ENCODE results near the gene NAALADL1.
"Not testable (repeated sequence)": the region's sequence is repeated elsewhere in the genome, so short reads cannot be mapped to it uniquely, and the experiment has no call there.

NAALADL1 gene

DNA sequence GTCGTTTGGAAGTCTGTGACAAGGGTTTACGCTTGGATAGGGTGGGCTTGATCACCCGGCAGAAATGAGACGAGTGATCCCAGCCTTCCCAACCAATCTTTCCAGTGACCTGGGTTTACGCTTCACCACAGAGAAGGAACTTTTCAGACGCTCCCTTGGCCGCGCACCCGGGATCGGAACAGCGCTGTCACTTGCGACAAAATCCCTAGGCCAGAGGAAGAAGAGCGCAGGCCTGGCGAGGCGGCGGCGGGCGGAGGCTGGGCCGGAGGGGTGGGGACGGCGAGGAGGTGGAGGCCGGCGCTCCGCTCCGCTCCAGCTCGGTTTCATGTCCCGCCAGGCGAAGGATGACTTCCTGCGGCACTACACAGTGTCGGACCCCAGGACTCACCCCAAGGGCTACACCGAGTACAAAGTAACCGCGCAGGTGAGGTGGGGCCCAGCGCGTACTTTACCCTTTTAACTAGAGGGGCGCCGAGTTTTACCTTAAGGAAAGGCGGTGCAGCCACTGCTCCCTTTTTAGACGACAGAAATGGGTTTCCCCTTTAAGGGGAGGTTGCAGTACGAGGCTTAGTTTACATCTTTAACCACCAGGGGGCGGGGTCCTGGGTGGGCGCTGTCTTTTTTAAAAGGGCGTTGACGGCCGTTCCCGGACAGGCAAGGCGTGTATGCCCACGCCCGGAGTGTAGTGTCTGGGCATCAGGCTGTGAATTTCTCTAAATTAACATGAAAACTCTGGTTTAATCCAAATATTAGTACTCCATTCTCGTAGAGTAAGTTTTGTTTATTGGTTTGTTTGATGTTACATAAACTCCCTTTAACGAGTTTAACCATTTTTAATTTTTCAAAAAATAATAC lies 30.9 kb downstream of the NAALADL1 start, which contains the start of gene SNX15:
TSS of gene SNX15 (plus strand) at position 227 of the 855 bp plus-strand sequence. CDS start at position 326, 99 bp downstream.
- peak; percentile 97 for DNase-seq (ENCODE audit: low read depth)
- peak within 1 kb of the TSS; percentile 85 for H3K4me3 ChIP-seq (ENCODE audit: low read length)
- TF ChIP-seq, protein P1, sequence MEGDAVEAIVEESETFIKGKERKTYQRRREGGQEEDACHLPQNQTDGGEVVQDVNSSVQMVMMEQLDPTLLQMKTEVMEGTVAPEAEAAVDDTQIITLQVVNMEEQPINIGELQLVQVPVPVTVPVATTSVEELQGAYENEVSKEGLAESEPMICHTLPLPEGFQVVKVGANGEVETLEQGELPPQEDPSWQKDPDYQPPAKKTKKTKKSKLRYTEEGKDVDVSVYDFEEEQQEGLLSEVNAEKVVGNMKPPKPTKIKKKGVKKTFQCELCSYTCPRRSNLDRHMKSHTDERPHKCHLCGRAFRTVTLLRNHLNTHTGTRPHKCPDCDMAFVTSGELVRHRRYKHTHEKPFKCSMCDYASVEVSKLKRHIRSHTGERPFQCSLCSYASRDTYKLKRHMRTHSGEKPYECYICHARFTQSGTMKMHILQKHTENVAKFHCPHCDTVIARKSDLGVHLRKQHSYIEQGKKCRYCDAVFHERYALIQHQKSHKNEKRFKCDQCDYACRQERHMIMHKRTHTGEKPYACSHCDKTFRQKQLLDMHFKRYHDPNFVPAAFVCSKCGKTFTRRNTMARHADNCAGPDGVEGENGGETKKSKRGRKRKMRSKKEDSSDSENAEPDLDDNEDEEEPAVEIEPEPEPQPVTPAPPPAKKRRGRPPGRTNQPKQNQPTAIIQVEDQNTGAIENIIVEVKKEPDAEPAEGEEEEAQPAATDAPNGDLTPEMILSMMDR (conservative IDR thresholded peaks at IDR 0.05; ENCODE audit: low read length): peak; percentile 66

DNA sequence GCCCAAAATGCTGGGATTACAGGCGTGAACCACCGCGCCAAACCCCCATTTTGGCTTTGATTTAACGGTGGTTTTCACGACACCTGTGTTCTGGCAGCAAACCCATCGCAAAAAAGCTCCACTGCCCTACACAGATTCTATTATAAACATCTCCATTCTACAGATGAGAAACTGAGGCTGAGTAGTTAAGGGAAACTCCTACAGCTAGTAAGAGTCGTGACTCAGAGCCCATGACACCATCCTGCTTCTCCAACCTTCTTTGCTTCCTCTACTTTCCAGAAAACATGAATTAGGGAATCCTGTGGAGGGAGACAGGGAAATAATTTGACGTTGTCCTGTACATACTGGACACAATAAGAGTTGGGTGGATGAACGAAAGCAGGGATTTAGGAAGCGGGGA lies 31.5 kb downstream of the NAALADL1 start:
- peak overlapping the region; percentile 52 for H3K4me3 ChIP-seq (ENCODE audit: low read length)
- DNase-seq (ENCODE audit: low read depth): no peak
- TF ChIP-seq, protein P1 (conservative IDR thresholded peaks at IDR 0.05; ENCODE audit: low read length): no peak

DNA sequence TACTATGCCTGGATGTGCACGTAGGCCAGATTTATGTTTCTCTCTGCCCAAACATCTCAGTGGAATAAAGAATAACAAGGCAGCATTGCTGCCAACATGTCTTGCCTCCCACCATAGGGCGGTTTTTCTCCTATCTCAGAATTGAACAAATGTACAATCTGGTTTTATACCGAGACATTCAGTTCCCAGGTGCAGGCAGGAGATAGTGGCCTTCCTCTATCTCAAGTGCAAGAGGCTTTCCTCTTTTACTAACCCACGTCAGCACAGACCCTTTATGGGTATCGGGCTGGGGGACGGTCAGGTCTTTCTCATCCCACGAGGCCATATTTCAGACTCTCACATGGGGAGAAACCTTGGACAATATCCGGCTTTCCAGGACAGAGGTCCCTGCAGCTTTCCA lies 34.9 kb downstream of the NAALADL1 start:
- not testable (repeated sequence) for H3K4me3 ChIP-seq (ENCODE audit: low read length); DNase-seq (ENCODE audit: low read depth)

DNA sequence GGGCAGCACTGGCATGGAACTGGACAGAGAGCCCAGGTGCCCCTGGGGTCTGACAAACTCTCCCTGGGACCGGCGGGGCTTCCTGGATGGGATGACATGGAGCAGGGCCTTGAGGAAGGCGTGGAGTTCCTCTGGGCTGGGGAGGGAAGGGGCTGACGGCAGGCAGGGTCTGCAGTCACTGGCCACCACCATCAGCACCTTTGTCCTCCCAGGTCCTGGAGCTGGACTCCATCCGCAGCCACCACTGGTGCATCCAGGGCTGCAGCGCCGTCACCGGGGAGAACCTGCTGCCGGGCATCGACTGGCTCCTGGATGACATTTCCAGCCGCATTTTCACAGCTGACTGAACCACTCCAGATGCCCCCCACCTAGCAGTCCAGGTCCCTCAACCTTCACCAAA lies 36.8 kb downstream of the NAALADL1 start:
- no peak for DNase-seq (ENCODE audit: low read depth)
- no peak overlapping the region for H3K4me3 ChIP-seq (ENCODE audit: low read length)
- TF ChIP-seq, protein P1 (conservative IDR thresholded peaks at IDR 0.05; ENCODE audit: low read length): no peak

DNA sequence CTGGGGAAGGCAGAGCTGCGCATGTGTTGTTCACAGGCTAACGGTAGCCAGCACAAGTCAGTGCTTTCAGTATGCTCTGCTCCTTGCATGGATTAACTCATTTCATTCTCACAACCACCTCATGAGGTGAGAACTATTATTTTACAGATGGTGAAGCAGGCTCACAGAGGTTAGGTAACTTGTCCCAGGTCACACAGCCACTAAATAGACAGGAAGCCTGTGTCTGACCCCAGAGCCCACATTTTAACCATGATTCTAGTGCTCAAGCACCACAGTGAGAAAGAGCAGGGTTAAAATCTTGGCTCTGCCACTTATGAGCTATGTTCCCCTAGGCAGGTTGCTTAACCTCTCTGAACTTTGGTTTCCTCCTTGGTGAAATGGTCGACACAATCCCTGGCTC lies 37.4 kb downstream of the NAALADL1 start:
- no peak for DNase-seq (ENCODE audit: low read depth)
- H3K4me3 ChIP-seq (ENCODE audit: low read length): no peak overlapping the region
- TF ChIP-seq, protein P1 (conservative IDR thresholded peaks at IDR 0.05; ENCODE audit: low read length): no peak

DNA sequence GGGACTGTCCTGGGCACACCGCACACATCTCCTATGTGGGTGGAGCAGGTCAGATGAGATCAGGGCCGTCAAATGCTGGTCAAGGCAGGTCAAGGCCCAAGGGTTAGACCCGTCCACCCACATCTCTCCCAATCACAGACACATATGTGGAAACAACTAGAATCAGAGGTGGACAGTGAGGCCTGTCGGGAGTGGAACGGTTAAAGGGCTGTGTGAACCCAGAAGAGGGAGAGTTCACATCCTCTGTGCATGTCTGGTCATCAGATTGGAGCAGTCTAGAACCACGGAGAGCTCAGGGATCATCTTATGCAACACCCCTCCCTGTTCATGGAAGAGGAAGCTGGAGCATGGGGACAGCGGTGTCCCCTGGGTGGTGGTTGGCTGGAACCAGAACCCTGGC lies 38.5 kb downstream of the NAALADL1 start:
- TF ChIP-seq, protein P1 (conservative IDR thresholded peaks at IDR 0.05; ENCODE audit: low read length): no peak
- DNase-seq (ENCODE audit: low read depth): no peak
- H3K4me3 ChIP-seq (ENCODE audit: low read length): no peak overlapping the region

DNA sequence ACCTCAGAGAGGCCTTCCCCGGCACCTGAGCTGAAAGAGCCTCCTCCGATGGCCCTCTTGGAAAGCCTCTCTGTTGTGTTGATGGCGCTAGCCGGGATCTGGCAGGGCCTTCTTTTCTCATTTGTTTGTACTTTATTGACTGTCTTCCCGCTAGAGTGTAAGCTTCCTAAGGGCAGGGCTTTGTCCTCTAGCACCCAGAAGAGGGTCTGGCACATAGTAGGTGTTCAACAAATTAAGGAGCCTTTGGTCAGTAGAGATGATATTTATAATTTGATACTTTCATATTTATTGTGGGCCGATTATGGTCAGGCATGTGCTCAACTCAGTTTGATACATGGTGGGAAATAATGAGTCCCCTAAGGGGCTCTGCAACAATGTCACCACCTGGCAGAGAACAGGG lies 40.4 kb downstream of the NAALADL1 start:
- H3K4me3 ChIP-seq (ENCODE audit: low read length): no peak overlapping the region
- TF ChIP-seq, protein P1 (conservative IDR thresholded peaks at IDR 0.05; ENCODE audit: low read length): no peak
- no peak for DNase-seq (ENCODE audit: low read depth)
